Tibial nerve (tissue), 4 donors: ENCODE results near the gene SANBR.

ENCODE experiments used
- CTCF ChIP-seq, 5 experiments: fragments of 200-600 bp in 3 of 5; fragments of 450-650 bp in 2 of 5; sonication (generic) in 3 of 5; IDR thresholded peaks; one replicate each; pipeline ENCODE4 v1.5.1; 2016 to 2019; ENCODE audit warnings: antibody characterized with exemption in 5 of 5, mild to moderate bottlenecking in 3 of 5, moderate library complexity in 2 of 5
- EP300 ChIP-seq, 2 donors: sonication (generic); formaldehyde crosslinking; IDR thresholded peaks; one replicate each; pipeline ENCODE4 v1.6.1; 2017; ENCODE audit warnings: antibody characterized with exemption in 2 of 2, mild to moderate bottlenecking in 1 of 2
- POLR2A ChIP-seq, 2 donors: fragments of 450-650 bp; IDR thresholded peaks; one replicate each; pipeline ENCODE4 v1.6.1; 2017; ENCODE audit warnings: antibody characterized with exemption in 2 of 2, mild to moderate bottlenecking in 2 of 2, moderate library complexity in 2 of 2

- TF ChIP-seq CTCF (IDR thresholded peaks at IDR 0.05) (no peak), POLR2A (IDR thresholded peaks at IDR 0.05) (no peak), EP300 (IDR thresholded peaks at IDR 0.05) (no peak)
Measured at GRCh38 chr2:61016392-61017002, 49.2 kb upstream of the SANBR start.
